WI38 (cell line): ENCODE measurements around the gene TBC1D24.

Experiments used
- H3K4me3 ChIP-seq: 2 replicates; pipeline ENCODE4 v1.5.1; 2011; ENCODE audit warnings: low read depth, mild to moderate bottlenecking, control low read depth, low read length
- CTCF ChIP-seq: IDR thresholded peaks from 2 replicates; pipeline ENCODE4 v1.5.1; 2012; ENCODE audit warnings: low read depth, mild to moderate bottlenecking, control low read depth, low read length

TBC1D24 gene

GRCh38 chr16:2505695-2506094 lies 30.8 kb downstream of the TBC1D24 start:
- no peak overlapping the region for H3K4me3 ChIP-seq
- no peak for TF ChIP-seq CTCF

- TF ChIP-seq CTCF = no peak
- H3K4me3 ChIP-seq = no peak overlapping the region
These were observed 32.2 kb downstream of the TBC1D24 start for GRCh38 chr16:2507052-2507659.

DNA sequence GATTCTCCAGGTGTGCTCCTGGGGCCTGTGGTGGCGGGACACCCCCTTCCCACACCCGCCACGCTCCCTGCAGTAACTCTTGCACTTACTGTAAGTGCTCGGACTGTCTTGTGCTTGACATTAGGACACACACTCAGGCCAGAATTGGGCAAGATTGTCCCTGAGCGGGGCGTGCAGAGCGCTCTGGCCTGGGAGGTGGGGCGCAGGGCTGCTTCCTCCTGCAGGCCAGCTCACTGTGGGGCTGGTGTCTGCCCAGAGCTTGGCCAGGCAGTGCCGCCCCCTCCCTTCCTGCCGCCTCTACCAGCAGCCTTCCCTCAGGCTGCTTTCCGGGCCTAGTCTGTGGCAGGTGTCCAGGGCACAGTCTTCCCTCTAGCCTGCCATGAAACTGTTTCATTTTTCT lies 32.7 kb downstream of the TBC1D24 start:
- no peak overlapping the region for H3K4me3 ChIP-seq
- no peak for TF ChIP-seq CTCF

GRCh38 chr16:2508722-2509400 lies 33.9 kb downstream of the TBC1D24 start:
- H3K4me3 ChIP-seq = no peak overlapping the region
- TF ChIP-seq CTCF = no peak

DNA sequence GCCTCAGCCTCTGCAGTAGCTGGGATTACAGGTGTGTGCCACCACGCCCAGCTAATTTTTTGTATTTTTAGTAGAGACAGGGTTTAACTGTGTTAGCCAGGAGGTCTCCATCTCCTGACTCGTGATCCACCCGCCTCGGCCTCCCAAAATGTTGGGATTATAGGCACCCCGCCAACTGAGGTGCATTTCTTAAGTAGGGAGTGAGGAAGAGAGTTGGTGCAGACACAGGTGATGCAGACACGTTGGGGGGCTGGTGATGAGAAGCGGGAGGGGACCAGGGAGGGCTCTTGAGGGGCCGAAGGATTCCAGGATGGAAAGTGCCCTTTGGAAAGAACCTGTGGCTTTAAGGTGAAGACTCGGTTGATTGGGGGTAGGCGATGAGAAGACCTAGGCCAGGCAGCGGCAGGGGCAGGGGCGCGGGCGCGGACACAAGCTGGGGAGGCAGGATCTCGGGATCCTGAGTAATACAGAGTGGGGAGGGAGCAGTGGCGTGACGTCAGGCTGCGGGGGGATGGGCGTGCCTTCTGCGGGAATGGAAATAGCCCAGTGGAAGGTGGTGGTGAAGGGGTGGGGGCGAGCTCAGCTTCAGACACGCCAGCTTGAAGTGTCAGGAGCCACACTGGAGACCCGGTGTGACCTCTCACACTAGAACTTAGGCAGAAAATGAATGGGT lies 36.3 kb downstream of the TBC1D24 start:
- peak overlapping the region; percentile 16; the same call in 1 of the 2 replicates for H3K4me3 ChIP-seq
- TF ChIP-seq CTCF = no peak

DNA sequence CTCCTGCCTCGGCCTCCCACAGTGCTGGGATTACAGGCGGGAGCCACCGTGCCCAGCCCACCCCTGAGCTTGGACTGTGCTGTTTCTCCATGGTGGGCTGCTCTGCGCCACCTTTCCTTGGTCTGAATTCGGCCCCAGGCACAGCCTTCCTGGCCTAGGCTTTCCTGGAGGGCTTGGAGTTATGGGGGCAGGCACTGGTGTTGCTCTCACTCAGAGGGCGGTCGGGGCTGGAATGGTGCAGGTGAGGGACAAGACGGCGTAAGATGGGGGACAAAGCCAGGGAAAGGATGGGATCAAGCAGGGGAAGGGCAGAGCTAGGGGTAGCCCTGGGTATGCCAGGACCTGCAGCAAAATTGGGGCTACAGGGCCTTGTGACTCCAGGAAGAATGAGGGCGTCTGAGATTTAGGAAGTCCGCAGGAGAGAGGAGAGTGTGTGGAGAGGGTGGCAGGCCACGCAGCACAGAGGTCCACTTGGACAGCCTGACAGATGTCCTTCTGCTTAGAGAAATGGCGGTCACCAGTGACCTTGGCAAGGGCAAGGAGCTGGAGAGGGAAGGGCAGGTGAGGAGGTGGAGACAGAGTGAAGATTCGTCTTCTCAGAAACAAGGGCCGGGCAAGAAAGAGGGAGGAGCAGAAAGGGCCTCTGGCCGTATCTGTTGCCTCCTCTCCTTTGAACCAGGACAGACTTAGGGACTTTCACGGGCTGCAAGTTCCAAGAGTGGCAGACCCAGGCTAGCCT lies 37.2 kb downstream of the TBC1D24 start:
- H3K4me3 ChIP-seq = no peak overlapping the region
- TF ChIP-seq CTCF = no peak
